Thoracic aorta (tissue), 2 donors: ENCODE measurements around the gene EMC8. TPM values are rescaled to one million over a fixed set of nuclear protein-coding genes. Genes with fewer than 3 reads are reported as not detected.

Experiments
- ATAC-seq: fragments of 150-250 bp; one replicate; pipeline ENCODE4 v1.8.0; 2017; ENCODE audit warnings: low read depth; ENCODE audit not compliant: insufficient number of reproducible peaks, low FRiP score
- DNase-seq: peaks from one replicate; pipeline ENCODE4 v3.0.0-alpha.2; 2020; ENCODE audit warnings: low spot score
- H3K27ac ChIP-seq, 2 donors: fragments of 200-600 bp; sonication (generic); 1 replicate in 1 of 2; 2 replicates in 1 of 2; pipeline ENCODE4 v1.5.1; 2016; ENCODE audit warnings: mild to moderate bottlenecking in 2 of 2, moderate library complexity in 2 of 2
- H3K27me3 ChIP-seq: fragments of 200-600 bp; sonication (generic); replicated peaks from 2 replicates; pipeline ENCODE4 v1.6.0; 2016; ENCODE audit warnings: mild to moderate bottlenecking; ENCODE audit not compliant: insufficient read depth
- H3K36me3 ChIP-seq: fragments of 200-600 bp; sonication (generic); one replicate; pipeline ENCODE4 v1.5.1; 2016
- H3K4me1 ChIP-seq, 2 donors: fragments of 200-600 bp; sonication (generic); 1 replicate in 1 of 2; 2 replicates in 1 of 2; pipeline versions ENCODE4 v1.5.1 to v1.6.0; 2016; ENCODE audit warnings: low read depth in 2 of 2, mild to moderate bottlenecking in 1 of 2; ENCODE audit not compliant: control insufficient read depth in 1 of 2
- H3K4me3 ChIP-seq: fragments of 200-600 bp; sonication (generic); 2 replicates; pipeline ENCODE4 v1.5.1; 2016; ENCODE audit warnings: mild to moderate bottlenecking
- H3K9me3 ChIP-seq: fragments of 200-600 bp; sonication (generic); 2 replicates; pipeline ENCODE4 v1.5.1; 2016
- total RNA-seq, 2 donors: library from RNA; depleted of rRNA; stranded (reverse); fragments of >200 nt; gene quantifications; one replicate each; pipeline versions ENCODE4 v1.1.0 to v1.2.3, GENCODE V29; 2016
- TF ChIP-seq, protein P1 (sequence below): fragments of 200-600 bp; sonication (generic); IDR thresholded peaks from one replicate; pipeline ENCODE4 v1.5.1; 2019; ENCODE audit warnings: antibody characterized with exemption

Gene EMC8
- total RNA-seq, 2 donors from 2014 or later = 30.7 to 36.6 TPM

DNA sequence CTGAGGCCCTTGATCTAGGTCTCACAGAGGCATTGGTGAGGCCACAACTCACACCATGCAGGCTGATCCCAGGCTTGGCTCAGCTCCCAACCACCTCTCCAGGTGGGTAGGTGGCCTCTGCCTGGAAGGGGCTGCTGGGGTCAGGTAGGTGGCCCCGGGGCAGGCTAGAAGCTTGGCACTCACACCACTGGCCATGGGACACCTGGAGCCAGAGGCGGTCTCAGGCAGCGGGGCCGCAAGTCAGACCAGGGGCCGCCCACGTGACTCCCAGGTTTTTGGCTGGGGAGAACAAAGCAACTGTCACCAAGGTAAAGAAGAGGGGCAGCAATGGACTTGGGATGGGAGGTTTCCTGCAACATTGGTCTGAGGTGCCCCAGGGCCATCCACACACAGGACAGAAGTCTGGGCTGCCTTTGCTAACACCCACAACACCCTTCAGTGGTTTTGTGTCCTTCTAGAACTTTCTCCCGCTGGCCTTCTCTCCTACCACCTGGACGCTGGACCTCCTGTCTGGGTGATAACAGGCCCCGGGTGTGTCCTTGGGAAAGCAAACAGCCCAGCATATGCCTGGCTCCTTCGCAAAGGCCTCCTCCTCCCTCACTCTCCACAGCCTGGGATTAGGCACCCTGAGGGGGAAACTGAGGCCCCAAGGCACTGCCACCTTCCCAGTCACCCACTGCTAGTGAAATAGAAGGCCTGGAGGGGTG is 64.9 kb downstream of the EMC8 start:
- no peaks in the 10 kb centered on the region for H3K9me3 ChIP-seq
- no peaks in the 10 kb centered on the region for H3K4me1 ChIP-seq
- DNase-seq (no peak), ATAC-seq (no peak)
- no peak overlapping the region for H3K27ac ChIP-seq
- H3K36me3 ChIP-seq = no peaks in the 10 kb centered on the region
- no peak overlapping the region for H3K4me3 ChIP-seq
- TF ChIP-seq, protein P1, sequence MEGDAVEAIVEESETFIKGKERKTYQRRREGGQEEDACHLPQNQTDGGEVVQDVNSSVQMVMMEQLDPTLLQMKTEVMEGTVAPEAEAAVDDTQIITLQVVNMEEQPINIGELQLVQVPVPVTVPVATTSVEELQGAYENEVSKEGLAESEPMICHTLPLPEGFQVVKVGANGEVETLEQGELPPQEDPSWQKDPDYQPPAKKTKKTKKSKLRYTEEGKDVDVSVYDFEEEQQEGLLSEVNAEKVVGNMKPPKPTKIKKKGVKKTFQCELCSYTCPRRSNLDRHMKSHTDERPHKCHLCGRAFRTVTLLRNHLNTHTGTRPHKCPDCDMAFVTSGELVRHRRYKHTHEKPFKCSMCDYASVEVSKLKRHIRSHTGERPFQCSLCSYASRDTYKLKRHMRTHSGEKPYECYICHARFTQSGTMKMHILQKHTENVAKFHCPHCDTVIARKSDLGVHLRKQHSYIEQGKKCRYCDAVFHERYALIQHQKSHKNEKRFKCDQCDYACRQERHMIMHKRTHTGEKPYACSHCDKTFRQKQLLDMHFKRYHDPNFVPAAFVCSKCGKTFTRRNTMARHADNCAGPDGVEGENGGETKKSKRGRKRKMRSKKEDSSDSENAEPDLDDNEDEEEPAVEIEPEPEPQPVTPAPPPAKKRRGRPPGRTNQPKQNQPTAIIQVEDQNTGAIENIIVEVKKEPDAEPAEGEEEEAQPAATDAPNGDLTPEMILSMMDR = no peak
- H3K27me3 ChIP-seq = no peaks in the 10 kb centered on the region

DNA sequence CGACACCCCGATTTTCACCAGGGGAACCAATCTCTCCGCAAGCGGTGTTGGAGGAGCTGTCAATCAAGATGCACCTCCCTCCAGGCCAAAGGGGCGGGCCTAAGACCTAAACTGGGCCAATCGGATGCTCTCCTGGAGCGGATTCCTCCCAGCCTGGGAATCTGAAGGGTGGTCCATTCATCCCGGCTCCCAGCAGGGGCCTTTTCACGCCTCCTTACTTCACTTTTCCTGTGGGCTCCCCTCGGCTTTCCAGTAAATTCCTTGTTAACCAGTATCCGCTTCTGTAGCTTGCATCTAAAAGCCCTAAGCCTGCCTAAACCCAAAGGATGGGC is 65.5 kb downstream of the EMC8 start:
- no peak overlapping the region for H3K27ac ChIP-seq
- no peaks in the 10 kb centered on the region for H3K4me1 ChIP-seq
- TF ChIP-seq, protein P1 = no peak
- DNase-seq (no peak), ATAC-seq (no peak)
- H3K36me3 ChIP-seq = no peaks in the 10 kb centered on the region
- no peaks in the 10 kb centered on the region for H3K27me3 ChIP-seq
- no peaks in the 10 kb centered on the region for H3K9me3 ChIP-seq
- no peak overlapping the region for H3K4me3 ChIP-seq

DNA sequence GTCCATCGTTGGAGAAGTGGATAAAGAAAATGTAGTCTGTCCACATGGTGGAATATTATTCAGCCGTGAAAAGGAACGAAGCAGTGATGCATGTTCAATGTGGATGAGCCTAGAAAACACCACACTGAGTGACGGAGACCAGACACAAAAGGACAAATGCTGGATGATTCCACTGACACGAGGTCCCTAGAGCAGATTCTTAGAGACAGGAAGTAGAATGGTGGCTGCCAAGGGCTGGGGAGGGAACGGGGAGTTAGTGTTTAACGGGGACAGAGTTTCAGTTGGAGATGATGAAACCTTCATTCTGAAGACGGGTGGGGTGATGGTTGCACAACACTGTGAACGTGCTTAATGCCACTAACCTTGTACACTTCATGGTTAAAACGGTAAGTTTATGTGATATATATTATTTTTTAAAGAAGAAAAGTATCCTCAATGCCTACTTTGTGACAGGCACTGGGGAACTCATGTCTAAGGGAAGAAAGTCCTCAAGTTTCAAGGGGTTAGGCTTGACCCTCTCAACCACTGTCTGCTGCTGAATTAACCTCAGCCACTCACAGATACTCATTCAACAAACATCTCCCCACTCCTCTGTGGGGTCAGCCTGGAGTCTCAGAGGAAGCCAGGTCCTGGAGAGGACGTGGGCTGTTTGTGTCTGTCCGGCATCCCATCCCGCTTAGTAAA is 66.0 kb downstream of the EMC8 start:
- TF ChIP-seq, protein P1 = no peak
- Histone ChIP-seq H3K27ac (no peak overlapping the region), H3K4me3 (no peak overlapping the region), H3K27me3 (no peaks in the 10 kb centered on the region), H3K9me3 (no peaks in the 10 kb centered on the region), H3K36me3 (no peaks in the 10 kb centered on the region), H3K4me1 (no peaks in the 10 kb centered on the region)
- ATAC-seq (no peak), DNase-seq (no peak)

DNA sequence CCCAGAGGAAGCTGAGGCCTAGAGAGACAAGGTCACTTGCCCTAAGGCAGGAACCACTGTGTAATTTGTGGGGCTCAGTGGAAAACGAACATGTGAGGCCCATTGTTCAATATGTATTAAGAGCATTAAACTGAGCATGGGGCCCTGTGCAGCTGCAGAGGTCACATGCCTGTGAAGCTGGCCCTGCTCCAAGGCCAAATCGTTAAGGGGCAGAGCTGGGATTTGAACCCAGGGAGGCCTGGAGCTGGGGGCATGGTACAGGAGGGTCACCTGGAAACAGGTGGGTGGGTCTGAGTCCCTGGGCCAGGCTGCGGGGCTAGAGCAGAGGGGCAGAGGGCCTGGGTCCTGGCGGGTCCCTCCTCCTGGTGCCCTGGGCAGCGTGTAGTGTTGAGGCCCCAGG is 68.2 kb downstream of the EMC8 start:
- DNase-seq = no peak
- H3K36me3 ChIP-seq = no peaks in the 10 kb centered on the region
- TF ChIP-seq, protein P1 = no peak
- H3K4me1 ChIP-seq = no peaks in the 10 kb centered on the region
- no peak overlapping the region for H3K27ac ChIP-seq
- no peak for ATAC-seq
- no peaks in the 10 kb centered on the region for H3K9me3 ChIP-seq
- no peaks in the 10 kb centered on the region for H3K27me3 ChIP-seq
- H3K4me3 ChIP-seq = no peak overlapping the region

DNA sequence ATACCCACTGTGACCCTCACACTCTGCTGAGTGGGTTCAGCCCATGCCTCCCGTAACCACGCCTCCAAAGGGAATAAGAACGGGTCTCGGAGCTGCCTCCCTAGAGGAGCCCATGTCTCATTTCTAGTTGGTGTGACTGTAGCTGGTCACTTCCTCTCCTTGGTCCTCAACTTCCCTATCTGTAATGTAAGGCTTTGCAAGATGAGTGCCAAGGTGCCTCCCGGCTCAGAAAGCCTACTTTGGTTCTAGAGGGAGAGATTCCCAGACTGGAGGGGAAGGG is 69.2 kb downstream of the EMC8 start:
- DNase-seq = no peak
- no peaks in the 10 kb centered on the region for H3K4me1 ChIP-seq
- ATAC-seq = no peak
- H3K4me3 ChIP-seq = no peak overlapping the region
- H3K9me3 ChIP-seq = no peaks in the 10 kb centered on the region
- no peaks in the 10 kb centered on the region for H3K27me3 ChIP-seq
- no peak overlapping the region for H3K27ac ChIP-seq
- no peaks in the 10 kb centered on the region for H3K36me3 ChIP-seq
- TF ChIP-seq, protein P1 = no peak
